Esophagus muscularis mucosa (tissue), 4 donors: Measurements from ENCODE around the gene VASH2. TPM values are rescaled to one million over a fixed set of nuclear protein-coding genes. Genes with fewer than 3 reads are reported as not detected.

Experiments used
- DNase-seq: peaks from one replicate; pipeline ENCODE4 v3.0.0-alpha.2; 2017; ENCODE audit errors: extremely low spot score
- H3K27ac ChIP-seq, 4 donors: fragments of 200-600 bp; sonication (generic); replicated peaks in 1 of 4; 1 replicate in 3 of 4; 2 replicates in 1 of 4; pipeline ENCODE4 v1.5.1; 2016 to 2019; ENCODE audit warnings: mild to moderate bottlenecking in 1 of 4
- H3K27me3 ChIP-seq, 4 donors: fragments of 200-600 bp; sonication (generic); one replicate each; pipeline versions ENCODE4 v1.5.1 to v1.6.0; 2016 to 2019
- H3K36me3 ChIP-seq, 4 donors: fragments of 200-600 bp; sonication (generic); one replicate each; pipeline ENCODE4 v1.5.1; 2016 to 2019
- H3K4me1 ChIP-seq, 4 donors: fragments of 200-600 bp; sonication (generic); one replicate each; pipeline ENCODE4 v1.5.1; 2016 to 2019
- H3K4me3 ChIP-seq, 4 donors: fragments of 200-600 bp; sonication (generic); 1 replicate in 2 of 4; 2 replicates in 2 of 4; pipeline ENCODE4 v1.5.1; 2016 to 2019; ENCODE audit warnings: mild to moderate bottlenecking in 4 of 4, moderate library complexity in 1 of 4
- H3K9me3 ChIP-seq, 4 donors: fragments of 200-600 bp; sonication (generic); 1 replicate in 3 of 4; 2 replicates in 1 of 4; pipeline ENCODE4 v1.5.1; 2016 to 2019
- EP300 ChIP-seq: sonication (generic); formaldehyde crosslinking; IDR thresholded peaks from one replicate; pipeline ENCODE4 v1.6.1; 2017; ENCODE audit warnings: antibody characterized with exemption
- POLR2A ChIP-seq: fragments of 450-650 bp; IDR thresholded peaks from one replicate; pipeline ENCODE4 v1.6.1; 2017; ENCODE audit warnings: antibody characterized with exemption, moderate library complexity, mild to moderate bottlenecking, low read depth
- POLR2AphosphoS5 ChIP-seq, 2 donors: sonication (generic); formaldehyde crosslinking; IDR thresholded peaks; one replicate each; pipeline ENCODE4 v1.6.1; 2017; ENCODE audit warnings: antibody characterized with exemption in 2 of 2
- WGBS: methylation state at CpG from one replicate; pipeline ENCODE4 v1.1.5; 2018; 5-methylcytosine and 5-hydroxymethylcytosine counted together
- intact Hi-C: fragments of 100-400 bp; cut with DNase I; formaldehyde crosslinking; loops from one replicate; pipeline ENCODE4 v1.15.1; 2023
- total RNA-seq, 4 donors: library from RNA; depleted of rRNA; stranded (reverse); fragments of >200 nt; gene quantifications; one replicate each; pipeline versions ENCODE4 v1.1.0 to v1.2.1, GENCODE V29; 2016
- TF ChIP-seq, protein P1 (sequence below), 3 experiments: fragments of 200-600 bp in 2 of 3; fragments of 450-650 bp in 1 of 3; sonication (generic) in 2 of 3; IDR thresholded peaks; one replicate each; pipeline ENCODE4 v1.5.1; 2017 to 2019; ENCODE audit warnings: antibody characterized with exemption in 3 of 3, mild to moderate bottlenecking in 2 of 3, moderate library complexity in 1 of 3

Gene VASH2
- total RNA-seq, 4 donors from 2014 or later: 1.9 to 8.3 (median 2.6) TPM

DNA sequence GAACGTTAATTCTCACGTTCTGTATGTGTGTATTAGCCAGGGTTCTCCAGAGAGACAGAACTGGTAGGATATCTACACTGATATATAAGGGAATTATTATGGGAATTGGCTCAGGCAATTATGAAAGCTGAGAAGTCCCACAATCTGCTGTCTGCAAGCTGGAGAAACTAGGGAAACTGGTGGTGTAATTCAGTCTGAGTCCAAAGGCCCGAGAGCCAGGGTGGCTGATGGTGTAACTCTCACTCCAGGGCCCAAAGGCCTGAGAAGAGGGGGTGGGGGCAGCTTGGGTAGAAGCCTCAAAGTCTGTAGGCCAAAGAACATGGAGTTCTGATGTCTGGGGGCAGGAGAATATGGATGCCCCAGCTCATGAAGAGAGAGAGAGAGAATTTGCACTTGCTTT is 13.3 kb upstream of the VASH2 start:
- no peak overlapping the region for H3K4me3 ChIP-seq
- 94% methylated on average over 3 of the region's 3 CpGs for WGBS
- DNase-seq: no peak
- no peaks in the 10 kb centered on the region for H3K27me3 ChIP-seq
- intact Hi-C loops: no loop called here
- H3K4me1 ChIP-seq: no peaks in the 10 kb centered on the region
- H3K27ac ChIP-seq: no peak overlapping the region
- TF ChIP-seq POLR2A (no peak), POLR2AphosphoS5 (IDR thresholded peaks at IDR 0.05) (no peak), EP300 (no peak)
- TF ChIP-seq, protein P1, sequence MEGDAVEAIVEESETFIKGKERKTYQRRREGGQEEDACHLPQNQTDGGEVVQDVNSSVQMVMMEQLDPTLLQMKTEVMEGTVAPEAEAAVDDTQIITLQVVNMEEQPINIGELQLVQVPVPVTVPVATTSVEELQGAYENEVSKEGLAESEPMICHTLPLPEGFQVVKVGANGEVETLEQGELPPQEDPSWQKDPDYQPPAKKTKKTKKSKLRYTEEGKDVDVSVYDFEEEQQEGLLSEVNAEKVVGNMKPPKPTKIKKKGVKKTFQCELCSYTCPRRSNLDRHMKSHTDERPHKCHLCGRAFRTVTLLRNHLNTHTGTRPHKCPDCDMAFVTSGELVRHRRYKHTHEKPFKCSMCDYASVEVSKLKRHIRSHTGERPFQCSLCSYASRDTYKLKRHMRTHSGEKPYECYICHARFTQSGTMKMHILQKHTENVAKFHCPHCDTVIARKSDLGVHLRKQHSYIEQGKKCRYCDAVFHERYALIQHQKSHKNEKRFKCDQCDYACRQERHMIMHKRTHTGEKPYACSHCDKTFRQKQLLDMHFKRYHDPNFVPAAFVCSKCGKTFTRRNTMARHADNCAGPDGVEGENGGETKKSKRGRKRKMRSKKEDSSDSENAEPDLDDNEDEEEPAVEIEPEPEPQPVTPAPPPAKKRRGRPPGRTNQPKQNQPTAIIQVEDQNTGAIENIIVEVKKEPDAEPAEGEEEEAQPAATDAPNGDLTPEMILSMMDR (IDR thresholded peaks at IDR 0.05): no peak
- H3K36me3 ChIP-seq: no peaks in the 10 kb centered on the region
- peaks cover 0 to 13% (median 4%) of the 10 kb centered on the region in 4 donors for H3K9me3 ChIP-seq

DNA sequence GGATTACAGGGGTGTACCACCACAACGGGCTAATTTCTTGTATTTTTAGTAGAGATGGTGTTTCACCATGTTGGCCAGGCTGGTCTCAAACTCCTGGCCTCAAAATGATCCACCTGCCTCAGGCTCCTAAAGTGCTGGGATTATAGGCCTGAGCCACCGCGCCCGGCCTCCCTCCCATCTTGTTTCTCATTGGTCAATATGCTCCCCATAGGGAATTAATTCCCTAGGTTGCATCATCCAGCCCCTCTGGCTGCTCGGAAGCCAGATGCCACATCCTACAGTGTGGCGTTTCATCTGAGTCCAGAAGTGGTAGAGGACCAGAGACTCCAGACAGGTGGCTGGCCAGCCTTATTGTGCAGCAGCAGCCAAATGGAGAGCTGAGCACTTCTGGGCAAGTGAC is 11.5 kb upstream of the VASH2 start:
- no peak for DNase-seq
- Histone ChIP-seq H3K36me3 (no peaks in the 10 kb centered on the region), H3K27ac (no peak overlapping the region), H3K9me3 (peaks cover 0 to 13% (median 4%) of the 10 kb centered on the region in 4 donors), H3K4me1 (no peaks in the 10 kb centered on the region), H3K4me3 (no peak overlapping the region), H3K27me3 (no peaks in the 10 kb centered on the region)
- intact Hi-C loops: no loop called here
- no peak for TF ChIP-seq POLR2A
- TF ChIP-seq, protein P1 (IDR thresholded peaks at IDR 0.05): no peak
- WGBS: 93% methylated on average over 6 of the region's 6 CpGs

DNA sequence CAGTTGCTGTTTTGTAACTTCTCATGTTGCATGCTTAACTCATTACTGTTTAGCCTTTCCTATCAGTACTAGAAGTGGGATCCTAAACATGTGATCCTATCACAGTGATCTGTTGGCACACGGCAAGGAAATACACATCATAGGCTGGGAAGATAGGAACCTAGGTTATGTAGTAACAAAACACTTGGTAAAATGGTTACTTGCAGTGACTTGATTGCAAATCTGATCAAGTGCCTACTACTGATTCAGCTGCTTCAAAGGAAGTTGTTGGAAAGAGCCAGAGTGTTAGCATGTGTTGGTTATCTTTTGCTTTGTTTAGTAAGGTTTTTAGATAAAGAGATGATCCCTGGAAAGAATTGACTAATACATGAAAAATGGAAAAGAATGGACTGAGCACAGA is 8.9 kb upstream of the VASH2 start:
- H3K4me1 ChIP-seq: peaks cover 0 to 12% (median 8%) of the 10 kb centered on the region in 4 donors
- no peak overlapping the region for H3K4me3 ChIP-seq
- H3K9me3 ChIP-seq: peaks cover 0 to 13% (median 4%) of the 10 kb centered on the region in 4 donors
- no peak for DNase-seq
- TF ChIP-seq POLR2A: no peak
- TF ChIP-seq, protein P1 (IDR thresholded peaks at IDR 0.05): no peak
- no peak for TF ChIP-seq EP300
- TF ChIP-seq POLR2AphosphoS5 (IDR thresholded peaks at IDR 0.05): no peak
- no peaks in the 10 kb centered on the region for H3K36me3 ChIP-seq
- intact Hi-C loops: no loop called here
- no peaks in the 10 kb centered on the region for H3K27me3 ChIP-seq
- 100% methylated on average over 1 of the region's 1 CpG for WGBS
- no peak overlapping the region for H3K27ac ChIP-seq

DNA sequence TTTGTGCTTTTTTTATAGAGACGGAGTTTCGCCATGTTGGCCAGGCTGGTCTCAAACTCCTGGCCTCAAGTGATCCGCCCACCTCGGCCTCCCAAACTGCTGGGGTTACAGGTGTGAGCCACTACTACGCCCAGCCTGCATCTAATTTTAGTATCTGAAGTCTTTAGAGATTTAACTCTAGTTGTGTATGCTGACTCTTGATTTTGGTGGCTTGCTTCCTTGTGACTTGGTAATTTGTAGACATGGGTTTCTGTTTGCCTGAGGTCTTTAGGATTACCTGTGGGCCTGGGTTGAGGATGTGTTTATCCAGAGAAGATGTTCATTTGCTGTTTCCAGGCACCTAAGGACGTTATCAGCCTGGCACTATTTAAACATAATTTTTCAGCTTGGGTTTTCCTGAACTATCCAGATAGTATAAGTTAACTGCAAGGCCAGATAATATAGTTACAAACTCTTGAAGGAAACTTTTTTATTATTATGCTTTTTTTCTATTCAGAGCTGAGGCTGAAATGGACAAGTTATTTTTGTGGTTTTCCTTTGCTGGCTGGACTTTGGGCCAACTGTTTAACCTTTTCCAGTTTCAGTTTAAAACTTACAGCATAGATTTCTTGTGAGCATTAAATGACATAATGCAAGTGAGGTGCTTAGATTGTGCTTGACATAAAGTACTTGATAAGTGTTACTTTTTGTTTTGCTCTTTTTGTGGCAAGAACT is 7.5 kb upstream of the VASH2 start:
- H3K27me3 ChIP-seq: no peaks in the 10 kb centered on the region
- WGBS: 79% methylated on average over 6 of the region's 6 CpGs
- H3K36me3 ChIP-seq: no peaks in the 10 kb centered on the region
- no peak overlapping the region for H3K4me3 ChIP-seq
- H3K9me3 ChIP-seq: peaks cover 0 to 13% (median 4%) of the 10 kb centered on the region in 4 donors
- peaks cover 0 to 12% (median 8%) of the 10 kb centered on the region in 4 donors for H3K4me1 ChIP-seq
- intact Hi-C loops: no loop called here
- DNase-seq: no peak
- TF ChIP-seq EP300 (no peak), POLR2A (no peak), POLR2AphosphoS5 (IDR thresholded peaks at IDR 0.05) (no peak)
- TF ChIP-seq, protein P1 (IDR thresholded peaks at IDR 0.05): no peak
- no peak overlapping the region for H3K27ac ChIP-seq

DNA sequence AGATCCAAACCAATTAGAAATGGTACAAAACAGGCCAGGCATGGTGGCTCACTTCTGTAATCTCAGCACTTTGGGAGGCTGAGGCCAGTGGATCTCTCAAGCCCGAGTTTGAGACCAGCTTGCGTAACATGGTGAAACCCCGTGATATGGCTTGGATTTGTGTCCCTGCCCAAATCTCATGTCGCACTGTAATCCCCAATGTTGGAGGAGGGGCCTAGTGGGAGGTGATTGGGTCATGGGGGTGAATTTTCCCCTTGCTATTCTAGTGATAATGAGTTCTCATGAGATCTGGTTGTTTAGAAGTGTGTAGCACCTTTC is 7.0 kb upstream of the VASH2 start:
- no peaks in the 10 kb centered on the region for H3K36me3 ChIP-seq
- DNase-seq: no peak
- peaks cover 0 to 12% (median 8%) of the 10 kb centered on the region in 4 donors for H3K4me1 ChIP-seq
- no peaks in the 10 kb centered on the region for H3K27me3 ChIP-seq
- 81% methylated on average over 3 of the region's 4 CpGs for WGBS
- no peak overlapping the region for H3K27ac ChIP-seq
- intact Hi-C loops: no loop called here
- TF ChIP-seq POLR2A: no peak
- TF ChIP-seq POLR2AphosphoS5 (IDR thresholded peaks at IDR 0.05): no peak
- no peak for TF ChIP-seq EP300
- TF ChIP-seq, protein P1 (IDR thresholded peaks at IDR 0.05): no peak
- H3K9me3 ChIP-seq: peaks cover 0 to 13% (median 4%) of the 10 kb centered on the region in 4 donors
- H3K4me3 ChIP-seq: no peak overlapping the region
